ENCODE measurements around the gene FGGY.

DNA sequence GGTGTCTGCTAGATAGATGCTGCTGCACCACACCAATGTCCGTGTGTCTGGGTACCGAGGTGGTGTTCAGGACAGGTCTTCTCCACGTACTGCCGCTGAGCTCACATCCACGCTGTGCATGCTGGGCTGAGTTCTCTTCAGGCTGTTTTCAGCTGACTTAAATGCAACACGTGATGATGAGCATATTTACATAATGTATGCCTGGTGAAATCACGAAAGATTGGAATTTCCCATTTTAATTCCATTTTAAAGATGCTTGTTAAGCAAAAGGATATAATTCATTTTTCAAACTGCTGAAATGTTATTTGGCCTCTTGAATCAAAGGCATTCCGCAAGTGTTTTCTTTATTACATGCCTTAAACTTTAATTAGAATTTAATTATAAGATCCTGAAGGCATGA, 107.9 kb downstream of the FGGY start:
- TF ChIP-seq CTCF (IDR thresholded peaks at IDR 0.05; ENCODE audit: insufficient read depth, low read length, poor library complexity, severe bottlenecking) (no peak), EZH2phosphoT487 (conservative IDR thresholded peaks at IDR 0.05; ENCODE audit: low read length) (no peak)
